ENCODE data around the gene SPSB1.

- TF ChIP-seq POLR2A (IDR thresholded peaks at IDR 0.05) (no peak), POLR2AphosphoS5 (IDR thresholded peaks at IDR 0.05) (no peak)
These were observed 108.4 kb downstream of the SPSB1 start for GRCh38 chr1:9401080-9401453.

Measured in stomach (tissue), 4 donors.